ENCODE results near the gene GADD45A.

Gene GADD45A

DNA sequence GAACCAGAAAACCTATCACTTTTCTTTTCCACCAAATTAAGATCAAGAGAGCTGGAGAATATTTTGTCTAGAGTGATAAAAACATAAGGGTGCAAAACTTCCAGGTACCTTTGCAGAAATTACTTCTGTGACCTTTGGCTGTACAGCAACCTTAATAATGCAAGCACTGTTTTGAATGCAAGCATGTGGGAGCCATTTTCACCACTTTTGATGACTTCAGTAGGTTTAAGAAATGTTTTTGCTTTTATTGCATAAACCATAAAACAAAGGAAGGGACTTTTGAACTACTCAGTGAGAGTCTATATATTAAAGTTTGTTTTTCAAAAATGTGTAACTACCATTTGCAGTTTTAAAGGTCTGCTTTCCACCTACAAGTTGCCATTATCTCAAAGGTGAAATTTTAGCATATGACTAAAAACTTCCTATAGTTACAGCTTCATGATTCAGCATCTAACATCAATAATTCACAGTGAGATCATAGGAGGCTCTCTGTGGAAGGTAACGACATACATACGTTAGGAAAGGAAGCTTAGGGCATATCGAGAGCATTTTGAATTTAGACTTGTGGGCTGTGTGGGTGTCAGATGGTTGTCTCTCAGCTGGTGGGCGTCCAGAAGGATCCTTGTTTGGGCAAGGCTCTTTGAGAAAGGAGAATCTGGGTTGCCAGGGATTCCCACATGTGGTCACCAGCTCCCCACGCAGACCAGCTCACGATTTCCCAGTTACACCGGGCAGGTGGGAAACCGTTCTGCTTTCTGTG, 1.1 kb upstream of the GADD45A start:
- H3K36me3 ChIP-seq (ENCODE audit: control insufficient read depth in 1 of 2, insufficient read depth in 2 of 2, low read length in 2 of 2), result peaks cover 2 to 11% of the 10 kb centered on the region in 2 experiments
- no peaks in the 10 kb centered on the region for H3K9me3 ChIP-seq (ENCODE audit: insufficient read depth, low read depth, low read length)
- H2BK5ac ChIP-seq (ENCODE audit: low read depth, low read length, poor library complexity), result peak overlapping the region; percentile 12
- no peak overlapping the region for H3K23ac ChIP-seq (ENCODE audit: low read length)
- H3K14ac ChIP-seq (ENCODE audit: low read length), result peak overlapping the region; percentile 70
- H3K27me3 ChIP-seq (ENCODE audit: insufficient read depth, low read length), result no peaks in the 10 kb centered on the region
- no peak overlapping the region for H2AFZ ChIP-seq (ENCODE audit: insufficient read depth, low read length, poor library complexity)
- H2BK12ac ChIP-seq (ENCODE audit: low read length), result peak overlapping the region; percentile 69
- peak overlapping the region; percentile 3 for H3K18ac ChIP-seq (ENCODE audit: low read length)
- peaks cover 28% of the 10 kb centered on the region for H3K79me1 ChIP-seq (ENCODE audit: low read length)
- peaks cover 18% of the 10 kb centered on the region for H3K79me2 ChIP-seq (ENCODE audit: control insufficient read depth, insufficient read depth, low read length, poor library complexity)
- no peak overlapping the region for H3K9ac ChIP-seq (ENCODE audit: low read length)
- H4K12ac ChIP-seq (ENCODE audit: low read depth, low read length), result peak overlapping the region; percentile 11
- peak overlapping the region; percentile 61 for H4K91ac ChIP-seq (ENCODE audit: low read depth, low read length)
- peak overlapping the region; percentile 4 for H2BK120ac ChIP-seq (ENCODE audit: insufficient read depth, low read length, poor library complexity)
- peak overlapping the region; percentile 18 for H2AK5ac ChIP-seq (ENCODE audit: low read length)
- peak overlapping the region; percentile 53 for H4K8ac ChIP-seq (ENCODE audit: low read depth, low read length)
- DNase-seq, result peak in 1 of 2 donors; percentile 29
- WGBS (ENCODE audit: extremely low coverage, insufficient coverage, insufficient read length), result no CpG with 5 or more reads among the region's 8 CpGs
- no peak overlapping the region for H3K4ac ChIP-seq (ENCODE audit: low read depth, low read length)
- no peak overlapping the region for H3K4me3 ChIP-seq (ENCODE audit: low read depth, low read length)
- no peak overlapping the region for H3K27ac ChIP-seq (ENCODE audit: low read depth, low read length)
- H3K4me1 ChIP-seq (ENCODE audit: control insufficient read depth in 1 of 2, insufficient read depth in 2 of 2, low read length in 2 of 2), result peaks cover 2 to 7% of the 10 kb centered on the region in 2 experiments
- H3K4me2 ChIP-seq (ENCODE audit: low read length), result no peak overlapping the region

DNA sequence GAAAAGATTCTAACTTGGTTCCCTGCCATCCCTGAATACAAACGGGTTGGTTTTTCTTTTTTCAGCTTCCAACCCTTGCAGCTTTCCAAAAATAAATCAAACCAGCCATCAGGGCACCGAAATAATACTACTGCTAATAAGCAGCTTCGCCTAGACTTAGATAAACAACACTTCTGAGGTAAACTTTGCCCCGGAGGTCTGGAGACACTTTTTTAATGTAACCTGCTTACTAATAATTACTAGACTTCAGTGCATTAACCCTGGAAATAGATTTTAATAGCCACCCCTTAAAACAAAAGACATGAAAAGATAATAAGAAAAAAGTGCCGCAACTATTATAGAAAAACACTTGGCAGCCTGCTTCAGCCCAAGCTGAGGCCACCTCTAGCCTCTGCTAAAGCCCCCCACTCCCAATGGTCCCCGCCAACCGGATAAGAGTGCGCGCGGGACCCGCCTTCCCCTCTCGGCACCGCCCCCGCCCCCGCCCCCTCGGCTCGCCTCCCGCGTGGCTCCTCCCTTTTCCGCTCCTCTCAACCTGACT, 405 bp upstream of the GADD45A start:
- no CpG with 5 or more reads among the region's 20 CpGs for WGBS (ENCODE audit: extremely low coverage, insufficient coverage, insufficient read length)
- Histone ChIP-seq H2BK5ac (ENCODE audit: low read depth, low read length, poor library complexity) (no peak overlapping the region), H2AK5ac (ENCODE audit: low read length) (no peak overlapping the region), H3K18ac (ENCODE audit: low read length) (peak overlapping the region; percentile 3), H3K27me3 (ENCODE audit: insufficient read depth, low read length) (no peaks in the 10 kb centered on the region), H4K91ac (ENCODE audit: low read depth, low read length) (peak overlapping the region; percentile 61), H3K27ac (ENCODE audit: low read depth, low read length) (no peak overlapping the region), H2BK12ac (ENCODE audit: low read length) (peak overlapping the region; percentile 69), H4K8ac (ENCODE audit: low read depth, low read length) (no peak overlapping the region), H3K79me1 (ENCODE audit: low read length) (peaks cover 28% of the 10 kb centered on the region), H3K4ac (ENCODE audit: low read depth, low read length) (no peak overlapping the region), H2BK120ac (ENCODE audit: insufficient read depth, low read length, poor library complexity) (peak overlapping the region; percentile 4), H3K4me3 (ENCODE audit: low read depth, low read length) (no peak overlapping the region), H3K9me3 (ENCODE audit: insufficient read depth, low read depth, low read length) (no peaks in the 10 kb centered on the region), H3K23ac (ENCODE audit: low read length) (no peak overlapping the region), H3K9ac (ENCODE audit: low read length) (no peak overlapping the region), H3K4me1 (ENCODE audit: control insufficient read depth in 1 of 2, insufficient read depth in 2 of 2, low read length in 2 of 2) (peaks cover 2 to 7% of the 10 kb centered on the region in 2 experiments), H3K4me2 (ENCODE audit: low read length) (peak overlapping the region; percentile 31), H3K36me3 (ENCODE audit: control insufficient read depth in 1 of 2, insufficient read depth in 2 of 2, low read length in 2 of 2) (peaks cover 2 to 11% of the 10 kb centered on the region in 2 experiments), H2AFZ (ENCODE audit: insufficient read depth, low read length, poor library complexity) (no peak overlapping the region), H3K79me2 (ENCODE audit: control insufficient read depth, insufficient read depth, low read length, poor library complexity) (peaks cover 18% of the 10 kb centered on the region), H4K12ac (ENCODE audit: low read depth, low read length) (no peak overlapping the region), H3K14ac (ENCODE audit: low read length) (no peak overlapping the region)
- peak in 1 of 2 donors; percentile 26 for DNase-seq

DNA sequence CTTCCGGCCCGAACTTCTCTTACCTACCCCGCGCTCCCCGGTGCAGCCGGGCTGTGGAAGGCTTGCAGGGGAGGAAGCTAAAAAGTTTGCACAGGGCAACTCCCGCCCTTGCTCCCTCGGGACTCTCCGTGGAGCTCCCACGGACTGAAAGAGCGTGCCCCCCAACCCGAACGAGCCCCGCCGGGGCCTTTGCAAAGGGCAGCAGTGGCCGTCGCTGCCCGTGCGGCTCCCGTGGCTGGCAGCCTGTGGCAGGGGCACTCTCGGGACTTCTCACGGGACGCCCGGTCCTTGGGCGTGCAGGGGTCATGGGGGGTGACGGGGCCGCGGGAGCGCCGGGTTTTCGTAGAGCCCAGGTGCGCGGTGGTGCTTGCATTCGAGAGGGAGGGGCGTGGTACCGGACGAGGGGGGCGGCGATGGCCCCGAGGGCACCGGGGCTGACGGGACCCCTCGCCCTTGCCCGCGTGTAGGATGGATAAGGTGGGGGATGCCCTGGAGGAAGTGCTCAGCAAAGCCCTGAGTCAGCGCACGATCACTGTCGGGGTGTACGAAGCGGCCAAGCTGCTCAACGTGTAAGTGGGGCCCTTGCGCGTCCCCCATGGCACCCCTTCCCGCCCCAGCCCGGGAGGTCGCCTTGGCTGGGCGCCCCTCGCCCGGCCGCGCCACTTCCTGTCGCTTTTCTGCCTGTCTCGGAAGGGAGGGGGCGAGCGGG, 711 bp downstream of the GADD45A start:
- no CpG with 5 or more reads among the region's 65 CpGs for WGBS (ENCODE audit: extremely low coverage, insufficient coverage, insufficient read length)
- peak overlapping the region; percentile 44 for H2BK12ac ChIP-seq (ENCODE audit: low read length)
- peak overlapping the region; percentile 41 for H3K14ac ChIP-seq (ENCODE audit: low read length)
- peak overlapping the region; percentile 98 for H3K18ac ChIP-seq (ENCODE audit: low read length)
- peak overlapping the region; percentile 88 for H2BK120ac ChIP-seq (ENCODE audit: insufficient read depth, low read length, poor library complexity)
- H3K23ac ChIP-seq (ENCODE audit: low read length), result peak overlapping the region; percentile 45
- H3K4ac ChIP-seq (ENCODE audit: low read depth, low read length), result peak overlapping the region; percentile 100
- peak overlapping the region; percentile 85 for H4K91ac ChIP-seq (ENCODE audit: low read depth, low read length)
- peak overlapping the region; percentile 92 for H3K9ac ChIP-seq (ENCODE audit: low read length)
- H2AFZ ChIP-seq (ENCODE audit: insufficient read depth, low read length, poor library complexity), result peak overlapping the region; percentile 38
- peak overlapping the region; percentile 84 for H2BK5ac ChIP-seq (ENCODE audit: low read depth, low read length, poor library complexity)
- peaks cover 0 to 7% of the 10 kb centered on the region in 2 experiments for H3K4me1 ChIP-seq (ENCODE audit: control insufficient read depth in 1 of 2, insufficient read depth in 2 of 2, low read length in 2 of 2)
- peak overlapping the region; percentile 96 for H3K4me3 ChIP-seq (ENCODE audit: low read depth, low read length)
- peaks cover 2 to 11% of the 10 kb centered on the region in 2 experiments for H3K36me3 ChIP-seq (ENCODE audit: control insufficient read depth in 1 of 2, insufficient read depth in 2 of 2, low read length in 2 of 2)
- peak overlapping the region; percentile 72 for H3K4me2 ChIP-seq (ENCODE audit: low read length)
- peak overlapping the region; percentile 39 for H4K8ac ChIP-seq (ENCODE audit: low read depth, low read length)
- DNase-seq, result peak in 1 of 2 donors; percentile 31
- no peaks in the 10 kb centered on the region for H3K27me3 ChIP-seq (ENCODE audit: insufficient read depth, low read length)
- peak overlapping the region; percentile 95 for H3K27ac ChIP-seq (ENCODE audit: low read depth, low read length)
- peaks cover 28% of the 10 kb centered on the region for H3K79me1 ChIP-seq (ENCODE audit: low read length)
- H3K9me3 ChIP-seq (ENCODE audit: insufficient read depth, low read depth, low read length), result no peaks in the 10 kb centered on the region
- peaks cover 18% of the 10 kb centered on the region for H3K79me2 ChIP-seq (ENCODE audit: control insufficient read depth, insufficient read depth, low read length, poor library complexity)
- H2AK5ac ChIP-seq (ENCODE audit: low read length), result peak overlapping the region; percentile 61
- peak overlapping the region; percentile 81 for H4K12ac ChIP-seq (ENCODE audit: low read depth, low read length)
